Raji (cell line): ENCODE measurements around the gene RHOT1.

ENCODE experiments used
- POLR2A ChIP-seq: IDR thresholded peaks from 2 replicates; pipeline ENCODE4 v1.6.1; 2011; ENCODE audit warnings: low read depth, low read length, control low read depth; ENCODE audit not compliant: insufficient read depth

The RHOT1 gene

DNA sequence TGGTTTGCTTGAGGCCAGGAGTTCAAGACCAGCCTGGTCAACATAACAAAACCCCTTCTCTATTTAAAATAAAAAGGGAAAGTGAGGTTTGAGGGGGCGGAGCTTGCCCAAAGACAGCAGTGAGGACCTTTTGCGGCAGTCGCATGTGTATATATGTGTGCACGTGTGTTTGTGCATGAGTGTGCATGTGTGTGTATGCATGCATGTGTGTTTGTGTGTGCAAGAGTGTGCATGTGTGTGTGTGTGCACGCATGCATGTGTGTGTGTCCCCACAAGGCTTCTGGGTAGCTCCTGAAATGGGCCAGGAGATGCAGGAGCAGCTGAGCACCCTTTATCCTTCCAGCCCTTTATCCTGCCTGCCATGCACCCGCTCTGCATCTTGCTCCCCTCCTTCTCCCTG lies 132.3 kb downstream of the RHOT1 start:
- TF ChIP-seq POLR2A, result no peak
